HTERT RPE-1 (cell line): ENCODE results near the gene OLA1.

ENCODE experiments used
- in situ Hi-C: fragments of 300-500 bp; cut with MboI; formaldehyde crosslinking; loops from 4 replicates; pipeline ENCODE4 v1.14.3; 2020; ENCODE audit warnings: low sequenced_read_pairs

The OLA1 gene

GRCh38 chr2:174122185-174122584 is 126.1 kb downstream of the OLA1 start:
- in situ Hi-C loops, result no loop called here

GRCh38 chr2:174121612-174122011 is 126.7 kb downstream of the OLA1 start:
- in situ Hi-C loops, result no loop called here

GRCh38 chr2:174121175-174121574 is 127.2 kb downstream of the OLA1 start:
- in situ Hi-C loops, result no loop called here

GRCh38 chr2:174120346-174120745 is 128.0 kb downstream of the OLA1 start:
- in situ Hi-C loops, result no loop called here

GRCh38 chr2:174117951-174118930 is 130.1 kb downstream of the OLA1 start:
- in situ Hi-C loops, result no loop called here

GRCh38 chr2:174112073-174112472 is 136.3 kb downstream of the OLA1 start:
- in situ Hi-C loops, result no loop called here

GRCh38 chr2:174108579-174108978 is 139.8 kb downstream of the OLA1 start:
- in situ Hi-C loops, result no loop called here

GRCh38 chr2:174106736-174107135 is 141.6 kb downstream of the OLA1 start:
- in situ Hi-C loops, result no loop called here

GRCh38 chr2:174094542-174094941 is 153.8 kb downstream of the OLA1 start:
- in situ Hi-C loops, result no loop called here

GRCh38 chr2:174090476-174090875 is 157.9 kb downstream of the OLA1 start:
- in situ Hi-C loops, result no loop called here

- in situ Hi-C loops, result no loop called here
Observed at GRCh38 chr2:174088706-174089460, 159.4 kb downstream of the OLA1 start.

GRCh38 chr2:174086708-174087107 is 161.6 kb downstream of the OLA1 start:
- in situ Hi-C loops, result no loop called here

- in situ Hi-C loops, result no loop called here
Observed at GRCh38 chr2:174085781-174086180, 162.6 kb downstream of the OLA1 start.

GRCh38 chr2:174083843-174084458 is 164.4 kb downstream of the OLA1 start:
- in situ Hi-C loops, result no loop called here

- in situ Hi-C loops, result no loop called here
Observed at GRCh38 chr2:174080672-174081121, 167.6 kb downstream of the OLA1 start.

- in situ Hi-C loops, result no loop called here
Observed at GRCh38 chr2:174078275-174078674, 170.1 kb downstream of the OLA1 start.

- in situ Hi-C loops, result no loop called here
Observed at GRCh38 chr2:174076975-174077374, 171.4 kb downstream of the OLA1 start.

- in situ Hi-C loops, result no loop called here
Observed at GRCh38 chr2:174076040-174076439, 172.3 kb downstream of the OLA1 start.

- in situ Hi-C loops, result no loop called here
Observed at GRCh38 chr2:174074831-174075230, 173.5 kb downstream of the OLA1 start.

- in situ Hi-C loops, result no loop called here
Observed at GRCh38 chr2:174072857-174073256, 175.5 kb downstream of the OLA1 start.

- in situ Hi-C loops, result no loop called here
Observed at GRCh38 chr2:174072069-174072468, 176.3 kb downstream of the OLA1 start.
